Natural killer cell treated with Interleukin-12 subunit alpha and Interleukin-12 subunit beta and Interleukin-15 and Interleukin-18, amount 100 ng/mL, for 72 hours (primary cell): ENCODE data around the gene PPEF2. TPM values are rescaled to one million over a fixed set of nuclear protein-coding genes. Genes with fewer than 3 reads are reported as not detected.
A peak's percentile ranks its signal among the peaks of the same experiment; 100 is the strongest.
"Not testable (repeated sequence)": the region's sequence is repeated elsewhere in the genome, so short reads cannot be mapped to it uniquely, and the experiment has no call there.

Experiments used
- ATAC-seq, 2 donors: fragments of 150-1000 bp; cut with Tn5 transposase in 1 of 2; sonication (Bioruptor Pico), chemical (Tn5 transposase) in 1 of 2; 2 replicates each; pipeline ENCODE4 v1.10.0; 2021
- DNase-seq: peaks from one replicate; pipeline ENCODE4 v3.0.0; 2022; ENCODE audit warnings: low spot score
- H3K27ac Mint-ChIP-seq, 2 donors: 1 replicate in 1 of 2; 2 replicates in 1 of 2; pipeline ENCODE4 v1.8.0; 2022; ENCODE audit warnings: mixed read lengths in 2 of 2, mild to moderate bottlenecking in 1 of 2, moderate library complexity in 1 of 2
- H3K27me3 Mint-ChIP-seq, 2 donors: 1 replicate in 1 of 2; 2 replicates in 1 of 2; pipeline ENCODE4 v1.8.0; 2022; ENCODE audit warnings: mixed read lengths in 2 of 2
- H3K36me3 Mint-ChIP-seq: one replicate; pipeline ENCODE4 v1.8.0; 2022; ENCODE audit warnings: mixed read lengths
- H3K4me1 Mint-ChIP-seq, 2 donors: 1 replicate in 1 of 2; 2 replicates in 1 of 2; pipeline ENCODE4 v1.8.0; 2022; ENCODE audit warnings: low read depth in 2 of 2, mixed read lengths in 2 of 2, mild to moderate bottlenecking in 1 of 2
- H3K4me3 Mint-ChIP-seq: one replicate; pipeline ENCODE4 v1.8.0; 2022; ENCODE audit warnings: mixed read lengths
- H3K9me3 Mint-ChIP-seq: 2 replicates; pipeline ENCODE4 v1.8.0; 2022; ENCODE audit warnings: mixed read lengths
- total RNA-seq, 2 donors: library from RNA; stranded (reverse); gene quantifications; one replicate each; pipeline ENCODE4 v1.2.3, GENCODE V29; 2022

Gene PPEF2
- total RNA-seq = not detected

- Mint-ChIP-seq H3K9me3 (no peaks in the 10 kb centered on the region), H3K27ac (no peak within 1 kb of the TSS), H3K4me1 (no peaks in the 10 kb centered on the region), H3K27me3 (peaks cover 5 to 10% of the 10 kb centered on the region in 2 donors), H3K36me3 (no peaks in the 10 kb centered on the region), H3K4me3 (no peak within 1 kb of the TSS)
- DNase-seq (no peak), ATAC-seq (no peak)
These were observed at the start of gene PPEF2 for GRCh38 chr4:75902352-75902751. Gene PPEF2 (minus strand): TSS chr4:75902452. CDS start chr4:75896325, 6,127 bp downstream.

GRCh38 chr4:75950213-75950815 lies 48.1 kb upstream of the PPEF2 start:
- no peak overlapping the region for H3K4me3 Mint-ChIP-seq
- DNase-seq = no peak
- ATAC-seq = no peak
- H3K9me3 Mint-ChIP-seq = no peaks in the 10 kb centered on the region
- no peaks in the 10 kb centered on the region for H3K27me3 Mint-ChIP-seq
- peaks cover 26% of the 10 kb centered on the region for H3K36me3 Mint-ChIP-seq
- peaks cover 0 to 2% of the 10 kb centered on the region in 2 donors for H3K4me1 Mint-ChIP-seq
- no peak overlapping the region for H3K27ac Mint-ChIP-seq

- ATAC-seq = no peak
- Mint-ChIP-seq H3K27me3 (no peaks in the 10 kb centered on the region), H3K27ac (no peak overlapping the region), H3K36me3 (peaks cover 26% of the 10 kb centered on the region), H3K4me3 (no peak overlapping the region), H3K9me3 (no peaks in the 10 kb centered on the region), H3K4me1 (peaks cover 0 to 2% of the 10 kb centered on the region in 2 donors)
- DNase-seq = no peak
These were observed 46.7 kb upstream of the PPEF2 start for GRCh38 chr4:75948822-75949444.

- H3K27ac Mint-ChIP-seq = peak within 1 kb of the TSS; percentile 82 to 83
- ATAC-seq (peak; percentile 91 to 93), DNase-seq (peak; percentile 82)
- H3K4me1 Mint-ChIP-seq = peaks cover 3 to 4% of the 10 kb centered on the region in 2 donors
- H3K36me3 Mint-ChIP-seq = no peaks in the 10 kb centered on the region
- peak within 1 kb of the TSS; percentile 91 for H3K4me3 Mint-ChIP-seq
- no peaks in the 10 kb centered on the region for H3K27me3 Mint-ChIP-seq
- no peaks in the 10 kb centered on the region for H3K9me3 Mint-ChIP-seq
These were observed 38.5 kb upstream of the PPEF2 start, which contains the start of gene NAAA for GRCh38 chr4:75940692-75941253. Gene NAAA (minus strand): TSS chr4:75941013. CDS start chr4:75940949, 64 bp downstream.

GRCh38 chr4:75939890-75940691 lies 37.8 kb upstream of the PPEF2 start:
- Mint-ChIP-seq H3K36me3 (no peaks in the 10 kb centered on the region), H3K27me3 (no peaks in the 10 kb centered on the region), H3K4me3 (peak overlapping the region; percentile 91), H3K4me1 (peaks cover 3 to 4% of the 10 kb centered on the region in 2 donors), H3K9me3 (no peaks in the 10 kb centered on the region), H3K27ac (peak overlapping the region; percentile 82 to 83)
- peak; percentile 76 for DNase-seq
- peak; percentile 87 to 89 for ATAC-seq

GRCh38 chr4:75935628-75936027 lies 33.4 kb upstream of the PPEF2 start:
- Mint-ChIP-seq H3K9me3 (no peaks in the 10 kb centered on the region), H3K27me3 (no peaks in the 10 kb centered on the region), H3K27ac (no peak overlapping the region), H3K36me3 (peaks cover 6% of the 10 kb centered on the region), H3K4me3 (no peak overlapping the region), H3K4me1 (peaks cover 4% of the 10 kb centered on the region in 2 donors)
- DNase-seq = no peak
- no peak for ATAC-seq

- Mint-ChIP-seq H3K36me3 (peaks cover 14% of the 10 kb centered on the region), H3K9me3 (no peaks in the 10 kb centered on the region), H3K27ac (no peak overlapping the region), H3K4me3 (no peak overlapping the region), H3K4me1 (peaks cover 0 to 6% of the 10 kb centered on the region in 2 donors), H3K27me3 (no peaks in the 10 kb centered on the region)
- ATAC-seq (no peak), DNase-seq (no peak)
These were observed 27.9 kb upstream of the PPEF2 start for GRCh38 chr4:75930152-75930551.

GRCh38 chr4:75924916-75925315 lies 22.7 kb upstream of the PPEF2 start:
- not testable (repeated sequence) for H3K4me1 Mint-ChIP-seq, H3K27me3 Mint-ChIP-seq, ATAC-seq, H3K27ac Mint-ChIP-seq, DNase-seq, H3K9me3 Mint-ChIP-seq, H3K4me3 Mint-ChIP-seq
- H3K36me3 Mint-ChIP-seq = peaks cover 21% of the 10 kb centered on the region

GRCh38 chr4:75924309-75924827 lies 22.1 kb upstream of the PPEF2 start:
- ATAC-seq (no peak), DNase-seq (no peak)
- no peaks in the 10 kb centered on the region for H3K9me3 Mint-ChIP-seq
- no peak overlapping the region for H3K27ac Mint-ChIP-seq
- H3K4me3 Mint-ChIP-seq = no peak overlapping the region
- H3K4me1 Mint-ChIP-seq = peaks cover 0 to 3% of the 10 kb centered on the region in 2 donors
- no peaks in the 10 kb centered on the region for H3K27me3 Mint-ChIP-seq
- H3K36me3 Mint-ChIP-seq = peaks cover 21% of the 10 kb centered on the region

GRCh38 chr4:75922588-75922987 lies 20.3 kb upstream of the PPEF2 start:
- ATAC-seq (no peak), DNase-seq (no peak)
- H3K27ac Mint-ChIP-seq = no peak overlapping the region

GRCh38 chr4:75921910-75922309 lies 19.7 kb upstream of the PPEF2 start:
- Mint-ChIP-seq H3K36me3 (peaks cover 21% of the 10 kb centered on the region), H3K9me3 (no peaks in the 10 kb centered on the region), H3K27me3 (no peaks in the 10 kb centered on the region), H3K4me1 (no peaks in the 10 kb centered on the region), H3K4me3 (no peak overlapping the region), H3K27ac (no peak overlapping the region)
- no peak for ATAC-seq
- DNase-seq = no peak

More at GRCh38 chr4:75922588-75922987, 20.3 kb upstream of the PPEF2 start:
- Mint-ChIP-seq H3K4me1 (no peaks in the 10 kb centered on the region), H3K4me3 (no peak overlapping the region), H3K27me3 (no peaks in the 10 kb centered on the region), H3K36me3 (peaks cover 21% of the 10 kb centered on the region), H3K9me3 (no peaks in the 10 kb centered on the region)

- DNase-seq (no peak), ATAC-seq (no peak)
- Mint-ChIP-seq H3K36me3 (peaks cover 18% of the 10 kb centered on the region), H3K4me3 (no peak overlapping the region), H3K27me3 (no peaks in the 10 kb centered on the region), H3K9me3 (no peaks in the 10 kb centered on the region), H3K27ac (no peak overlapping the region), H3K4me1 (no peaks in the 10 kb centered on the region)
These were observed 18.1 kb upstream of the PPEF2 start for GRCh38 chr4:75920327-75920726.

- Mint-ChIP-seq H3K27me3 (no peaks in the 10 kb centered on the region), H3K9me3 (no peaks in the 10 kb centered on the region), H3K27ac (no peak overlapping the region), H3K4me3 (no peak overlapping the region), H3K4me1 (no peaks in the 10 kb centered on the region), H3K36me3 (peaks cover 15% of the 10 kb centered on the region)
- ATAC-seq (no peak), DNase-seq (no peak)
These were observed 17.7 kb upstream of the PPEF2 start for GRCh38 chr4:75919920-75920319.
